HG02642 (cell line): Measurements from ENCODE around the gene AMPH.

ENCODE experiments used
- ATAC-seq: cut with Tn5 transposase; IDR thresholded peaks from one replicate; pipeline ENCODE4 v1.9.1; 2021; ENCODE audit warnings: mild to moderate bottlenecking; ENCODE audit not compliant: unreplicated experiment, poor library complexity

Gene AMPH

DNA sequence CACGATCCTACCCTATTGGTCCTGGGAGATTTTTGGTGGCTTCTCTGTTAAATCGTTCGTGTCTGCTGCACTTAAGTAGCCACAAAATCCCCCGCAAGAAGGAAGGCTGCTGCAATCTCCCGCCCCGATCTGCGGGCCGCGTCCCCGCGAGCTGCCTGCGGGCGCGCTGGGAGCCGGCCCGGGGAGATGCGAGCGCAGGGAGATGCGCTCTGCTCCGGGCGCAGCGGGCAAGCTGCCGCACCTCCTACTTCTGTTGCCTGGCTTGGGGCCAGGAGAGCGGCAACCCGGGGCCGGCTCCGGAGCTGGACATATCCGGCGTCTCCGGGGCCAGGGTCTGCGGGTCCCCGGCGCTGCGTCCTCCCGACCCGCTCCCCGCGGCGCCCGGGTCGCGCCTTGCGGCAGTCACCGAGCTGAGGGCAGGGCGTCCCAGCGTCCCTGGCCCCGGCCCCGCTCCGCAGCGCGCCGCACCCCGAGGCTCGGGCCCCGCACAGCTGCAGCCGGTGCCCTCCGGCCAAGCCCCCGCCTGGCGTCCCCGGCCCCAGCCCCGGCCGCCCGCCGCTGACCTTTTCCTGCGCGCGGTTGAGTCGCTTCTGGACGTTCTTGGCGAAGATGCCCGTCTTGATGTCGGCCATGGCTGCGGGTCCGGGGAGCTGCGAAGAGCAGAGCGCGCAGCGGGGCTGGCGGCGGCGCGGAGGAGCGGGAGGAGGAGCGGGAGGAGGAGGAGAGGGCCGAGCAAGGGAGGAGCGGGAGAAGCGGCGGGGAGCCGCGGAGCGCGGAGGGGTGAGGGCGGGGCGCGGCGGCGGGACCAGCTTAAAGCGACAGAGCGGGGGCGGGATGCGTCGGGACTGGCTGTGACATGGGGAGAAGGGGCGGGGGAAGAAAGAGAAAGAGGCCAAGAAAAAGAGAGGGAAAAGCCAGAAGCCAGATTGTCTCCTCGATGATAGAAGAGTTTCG is at the start of gene AMPH:
TSS of gene AMPH (minus strand) at position 654 of the 954 bp plus-strand sequence. CDS start at position 632, 22 bp downstream.
- ATAC-seq, result no peak

DNA sequence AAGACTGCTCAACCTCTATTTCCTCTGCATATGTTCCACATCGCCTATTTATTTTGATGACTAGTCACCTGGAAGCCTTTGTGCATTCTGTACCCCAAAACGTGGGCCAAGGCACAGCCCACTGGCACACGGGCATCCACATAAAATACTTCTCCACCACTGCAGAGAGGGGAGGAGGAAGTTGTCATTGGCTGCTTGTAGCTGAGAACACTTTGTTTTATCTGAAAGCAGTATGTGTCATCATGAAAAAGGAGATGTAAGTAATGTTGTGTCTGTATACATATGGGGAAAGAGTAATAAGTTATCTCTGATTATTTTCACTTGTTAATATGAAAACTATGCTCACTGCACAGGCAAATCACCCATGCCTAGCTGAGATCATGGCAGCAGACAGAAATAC is 48.2 kb upstream of the AMPH start:
- no peak for ATAC-seq

DNA sequence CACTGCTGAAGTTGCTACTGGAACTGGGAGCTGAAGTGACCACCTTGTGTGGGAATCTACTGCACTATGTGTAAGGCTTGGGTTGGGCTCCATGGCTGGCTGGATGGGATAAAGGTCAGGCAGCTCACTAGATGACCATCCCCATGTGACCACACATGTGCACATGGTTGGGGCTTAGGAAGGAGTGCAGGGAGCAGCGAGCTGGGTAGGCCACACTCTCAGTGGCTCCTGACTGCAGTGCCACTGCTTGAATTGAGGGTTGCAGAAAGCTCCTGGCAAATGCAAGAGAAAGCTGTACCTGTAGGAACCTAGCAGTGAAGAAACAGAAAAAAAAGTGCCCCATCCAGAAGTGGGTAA is 47.5 kb upstream of the AMPH start:
- no peak for ATAC-seq

GRCh38 chr7:38677981-38678697 is 47.0 kb upstream of the AMPH start:
- no peak for ATAC-seq

DNA sequence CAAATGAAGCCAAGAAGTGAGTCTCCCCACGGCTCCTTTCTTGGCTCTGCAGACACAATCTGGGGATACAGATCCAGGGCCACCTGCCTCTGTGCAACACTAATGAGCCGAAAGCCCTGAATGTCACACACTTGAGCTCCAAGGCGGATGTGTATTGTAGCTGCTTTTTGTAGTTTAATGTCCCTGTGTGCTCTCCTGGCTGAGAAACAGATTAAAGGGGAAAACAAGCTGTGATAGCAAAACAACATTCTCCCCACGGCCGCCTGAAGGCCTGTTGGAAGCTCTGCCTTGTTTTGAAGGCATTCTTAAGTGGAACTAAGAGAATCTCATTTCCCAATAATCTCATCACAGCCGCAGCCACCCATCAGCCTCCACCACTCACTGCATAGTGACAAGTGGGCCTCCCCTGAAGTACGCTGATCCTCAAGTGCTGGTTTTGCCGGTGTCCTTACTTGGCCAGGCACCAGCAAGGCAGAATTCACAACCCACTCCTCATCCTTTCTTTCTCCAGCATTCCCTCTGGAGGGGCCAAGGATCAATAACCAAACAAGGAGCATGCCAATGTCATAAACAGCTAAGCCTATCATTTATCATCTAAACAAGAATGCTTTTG is 44.4 kb upstream of the AMPH start:
- no peak for ATAC-seq

DNA sequence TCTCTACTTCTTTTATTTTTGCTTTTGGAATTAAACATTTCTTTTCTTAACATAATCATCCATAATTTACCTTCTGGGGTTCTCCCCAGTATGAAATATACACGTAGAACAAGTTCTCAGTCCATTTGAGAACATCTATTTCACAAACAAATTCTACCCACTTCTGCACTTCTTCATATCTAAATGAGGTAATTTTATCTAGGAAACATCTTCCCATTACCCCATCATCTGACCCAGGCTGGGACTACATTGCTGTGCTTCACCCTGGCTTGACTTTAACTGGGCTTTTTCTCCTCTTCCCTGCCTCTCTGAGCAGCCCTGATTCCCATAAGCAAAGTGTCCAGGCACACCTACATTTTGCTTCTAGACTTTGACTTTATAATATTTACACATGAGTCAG is 43.3 kb upstream of the AMPH start:
- no peak for ATAC-seq

- ATAC-seq, result no peak
Observed at GRCh38 chr7:38673795-38674194, 42.6 kb upstream of the AMPH start.

DNA sequence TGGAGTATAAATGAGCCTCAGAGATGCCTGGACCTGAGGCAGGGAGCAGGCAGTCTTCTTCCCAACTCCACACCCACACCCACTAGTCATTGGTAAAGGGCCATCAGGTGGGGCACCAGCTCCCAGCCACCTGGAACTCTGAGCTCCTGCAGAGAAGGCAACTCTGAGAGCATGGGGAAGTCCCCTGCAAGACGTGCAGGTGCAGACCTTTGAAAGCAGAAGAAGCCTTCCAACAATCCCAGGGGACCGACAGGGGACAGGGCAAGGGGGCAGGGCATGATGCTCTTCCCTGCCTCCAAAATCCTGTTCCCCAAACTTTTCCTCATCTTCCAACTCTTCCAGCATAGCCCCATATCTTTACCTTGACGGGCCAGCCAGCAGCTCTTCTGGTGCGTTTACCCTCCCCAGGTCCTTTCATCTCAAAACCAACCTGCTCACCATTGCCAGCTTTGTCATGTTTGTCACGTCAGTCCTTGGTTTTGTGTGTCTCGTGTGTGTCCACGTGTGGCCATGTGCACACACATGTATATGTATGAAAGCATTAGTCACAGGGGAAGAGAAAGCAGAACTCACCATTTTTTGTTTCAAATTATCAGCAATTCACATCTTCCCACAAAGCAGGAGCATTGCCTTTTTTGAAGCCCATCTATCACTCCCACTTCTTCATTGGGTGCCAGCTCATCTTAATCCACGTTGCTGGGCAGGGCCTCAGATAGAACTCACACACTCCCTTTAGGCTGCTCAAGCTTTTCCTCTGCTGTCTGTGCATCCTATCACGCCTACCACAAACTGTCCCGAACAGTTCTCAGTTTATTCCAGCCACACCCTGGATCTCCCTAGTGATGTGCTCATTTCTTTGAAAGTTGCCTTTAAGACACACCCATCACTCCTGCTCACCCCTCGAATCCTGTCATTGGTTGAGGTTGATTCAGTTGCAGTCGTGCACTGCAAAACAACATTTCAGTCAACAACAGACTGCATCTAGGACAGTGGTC is 41.0 kb upstream of the AMPH start:
- no peak for ATAC-seq

DNA sequence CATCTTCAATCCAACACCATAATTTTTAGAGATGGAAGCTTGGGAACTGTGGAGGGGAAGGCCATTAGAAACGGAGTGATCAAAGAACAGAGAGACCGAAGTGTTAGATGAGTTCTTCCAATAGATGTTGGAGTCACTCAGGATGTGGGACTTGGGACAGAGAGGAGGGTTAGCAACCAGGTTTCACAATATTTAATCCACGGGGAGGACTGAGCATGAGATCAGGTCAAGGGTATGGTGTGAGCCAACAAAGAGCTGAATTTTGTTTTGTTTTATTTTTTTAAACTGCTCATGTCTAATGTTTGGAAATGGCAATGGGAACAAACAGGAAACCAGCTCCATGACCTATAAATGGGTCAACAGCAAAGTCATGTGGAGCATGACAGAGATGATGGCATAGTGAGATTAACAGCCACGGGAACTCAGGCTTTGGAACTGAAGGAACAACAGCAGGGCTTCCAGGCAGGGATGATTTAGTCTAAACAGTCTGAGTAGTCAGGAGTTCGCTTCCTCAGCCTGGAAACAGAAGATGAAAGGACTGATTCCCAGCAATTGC is 38.9 kb upstream of the AMPH start:
- no peak for ATAC-seq

GRCh38 chr7:38664972-38665371 is 33.8 kb upstream of the AMPH start:
- ATAC-seq, result no peak

- ATAC-seq, result peak; percentile 90
Observed at GRCh38 chr7:38660427-38661099, 29.4 kb upstream of the AMPH start.

DNA sequence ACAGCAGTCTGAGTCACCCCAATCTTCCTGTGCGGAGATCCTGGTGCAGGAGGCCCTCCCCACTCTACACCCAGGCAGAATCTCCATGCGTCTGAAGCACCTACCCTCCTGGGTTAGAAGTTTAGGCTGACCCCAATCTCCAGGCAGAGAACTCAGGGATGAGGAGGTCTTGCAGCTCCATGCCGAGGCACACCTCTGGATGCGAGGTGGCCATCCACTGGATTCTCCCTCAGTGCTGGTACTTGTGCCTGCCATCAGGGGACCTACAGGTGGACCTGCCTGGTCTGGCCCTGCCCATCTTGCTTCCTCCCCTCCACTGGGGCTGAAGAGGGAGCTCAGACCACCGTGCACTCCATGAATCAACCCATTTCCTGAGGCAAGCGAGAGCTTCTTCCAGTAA is 28.8 kb upstream of the AMPH start:
- ATAC-seq, result no peak

DNA sequence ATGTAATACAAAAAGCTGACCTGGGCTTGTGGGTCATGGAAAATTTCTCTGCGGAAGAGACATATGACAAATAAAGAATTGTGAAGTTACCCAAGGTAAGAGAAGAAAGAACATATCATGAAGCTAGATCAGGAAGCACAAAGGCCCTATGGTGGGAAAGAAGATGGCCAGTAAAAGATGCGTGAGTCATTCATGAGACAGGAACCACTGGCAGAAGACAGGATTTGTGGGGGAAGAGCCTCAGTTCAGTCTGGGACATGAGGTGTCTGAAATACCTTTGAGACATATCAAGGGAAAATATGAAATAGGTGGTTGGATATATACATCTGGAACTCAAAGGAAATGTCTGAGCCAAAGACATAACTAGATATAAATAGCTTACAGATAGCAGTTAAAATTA is 27.7 kb upstream of the AMPH start:
- no peak for ATAC-seq

DNA sequence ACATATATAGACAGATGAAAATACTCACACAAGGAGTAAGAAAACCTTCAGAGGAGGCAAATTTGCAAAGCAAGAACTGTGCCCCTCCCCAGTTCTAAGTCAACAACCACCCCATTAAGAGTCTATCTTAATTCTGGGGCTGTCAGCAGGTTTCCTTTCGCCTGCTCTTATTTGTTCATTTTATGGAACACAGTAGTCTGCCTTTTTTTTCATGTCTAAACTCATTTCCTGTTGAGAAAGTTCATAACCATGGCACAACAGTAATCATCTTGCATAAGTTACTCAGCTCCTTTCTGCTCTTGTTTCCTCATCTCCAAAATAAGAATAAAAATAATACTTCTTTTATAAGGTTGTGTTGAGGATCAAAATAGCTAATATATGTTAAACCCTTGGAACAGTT is 25.8 kb upstream of the AMPH start:
- no peak for ATAC-seq

DNA sequence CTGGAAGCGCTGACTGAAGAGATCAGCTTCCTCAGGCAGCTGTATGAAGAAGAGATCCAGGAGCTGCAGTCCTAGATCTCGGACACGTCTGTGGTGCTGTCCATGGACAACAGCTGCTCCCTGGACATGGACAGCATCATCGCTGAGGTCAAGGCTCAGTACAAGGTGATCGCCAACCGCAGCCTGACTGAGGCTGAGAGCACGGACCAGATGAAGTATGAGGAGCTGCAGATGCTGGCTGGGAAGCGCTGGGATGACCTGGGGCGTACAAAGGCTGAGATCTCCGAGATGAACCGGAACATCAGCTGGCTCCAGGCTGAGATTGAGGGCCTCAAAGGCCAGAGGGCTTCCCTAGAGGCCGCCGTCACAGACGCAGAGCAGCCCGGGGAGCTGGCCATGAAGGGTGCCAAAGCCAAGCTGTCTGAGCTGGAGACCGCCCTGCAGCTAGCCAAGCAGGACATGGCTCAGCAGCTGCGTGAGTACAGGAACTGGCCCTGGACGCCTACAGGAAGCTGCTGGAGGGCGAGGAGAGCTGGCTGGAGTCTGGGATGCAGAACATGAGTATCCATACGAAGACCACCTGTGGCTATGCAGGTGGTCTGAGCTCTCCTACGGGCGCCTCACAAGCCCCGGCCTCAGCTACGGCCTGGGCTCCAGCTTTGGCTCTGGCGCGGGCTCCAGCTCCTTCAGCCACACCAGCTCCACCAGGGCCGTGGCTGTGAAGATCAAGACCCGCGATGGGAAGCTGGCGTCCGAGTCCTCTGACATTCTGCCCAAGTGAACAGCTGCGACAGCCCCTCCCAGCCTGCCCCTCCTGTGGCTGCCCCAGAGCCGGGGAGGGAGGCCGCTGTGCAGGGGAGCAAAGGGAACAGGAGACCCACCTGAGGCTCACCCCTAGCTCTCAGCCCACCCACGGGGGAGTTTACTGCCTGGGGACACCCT is 24.9 kb upstream of the AMPH start:
- ATAC-seq, result no peak

DNA sequence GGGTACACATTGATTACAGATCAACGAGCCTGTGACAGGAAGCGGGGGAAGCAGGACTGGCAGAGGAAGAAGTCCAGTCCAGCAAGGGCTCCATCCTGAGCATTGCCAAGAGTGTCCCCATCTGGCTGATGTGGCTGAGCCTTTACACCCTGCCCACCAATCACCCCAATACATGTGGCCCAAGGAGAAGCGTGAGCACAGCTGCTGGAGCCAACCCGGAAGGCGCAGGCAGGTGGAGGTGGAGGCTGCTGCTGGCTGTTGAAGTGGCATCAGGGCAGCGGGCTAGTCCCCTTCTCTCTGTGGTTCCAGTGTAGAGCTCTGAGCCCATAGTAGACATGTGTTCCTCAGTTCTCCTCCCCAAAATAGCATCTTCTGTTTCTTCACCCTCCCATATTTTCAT is 6.8 kb upstream of the AMPH start:
- ATAC-seq, result no peak

DNA sequence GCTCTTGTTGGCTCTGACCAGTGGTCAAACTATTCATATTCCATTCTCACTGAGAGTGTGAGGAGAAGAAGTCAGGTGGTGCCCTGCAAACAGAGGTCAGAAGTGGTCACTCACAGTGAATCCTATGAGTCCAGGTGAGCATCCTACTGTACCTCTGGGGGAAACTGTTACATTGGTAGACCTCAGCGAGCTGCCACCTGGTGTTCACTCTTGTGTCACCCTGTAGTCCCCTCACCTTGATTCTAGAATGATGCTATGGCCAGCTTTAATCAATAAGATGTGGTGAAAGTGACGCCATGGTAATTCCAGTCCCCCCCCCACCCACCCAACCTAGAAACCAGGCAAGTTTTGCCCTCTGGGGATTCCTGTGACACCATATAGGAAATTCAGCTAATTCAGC is 1.2 kb upstream of the AMPH start:
- ATAC-seq, result no peak
